NCI-H1930 (cell line): Measurements from ENCODE around the gene CACNA2D2.

ENCODE experiments used
- DNase-seq, 2 experiments: peaks; one replicate each; lab custom pipeline; 2025; lab: John Stamatoyannopoulos, UW

CACNA2D2 gene

DNA sequence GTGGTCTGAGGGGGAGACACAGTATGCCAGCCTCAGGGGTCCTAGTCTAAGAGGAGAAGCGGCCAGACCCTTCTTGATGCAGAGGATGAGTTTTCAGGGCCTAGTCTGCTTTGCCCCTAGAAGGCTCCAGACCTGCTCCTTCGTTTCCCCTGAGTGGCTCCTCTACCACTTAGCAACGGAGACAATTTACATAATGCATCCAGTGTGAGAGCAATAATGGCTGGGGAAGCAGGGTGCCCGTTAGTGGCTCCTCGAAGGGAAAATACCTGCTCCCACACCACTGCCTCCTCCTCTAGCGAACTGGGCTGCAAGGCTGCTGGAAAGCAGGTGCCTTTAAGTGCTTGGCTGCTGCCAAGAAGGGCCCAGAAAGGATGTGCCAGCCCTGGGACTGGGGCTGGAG, 38.9 kb downstream of the CACNA2D2 start:
- DNase-seq: no peak

DNA sequence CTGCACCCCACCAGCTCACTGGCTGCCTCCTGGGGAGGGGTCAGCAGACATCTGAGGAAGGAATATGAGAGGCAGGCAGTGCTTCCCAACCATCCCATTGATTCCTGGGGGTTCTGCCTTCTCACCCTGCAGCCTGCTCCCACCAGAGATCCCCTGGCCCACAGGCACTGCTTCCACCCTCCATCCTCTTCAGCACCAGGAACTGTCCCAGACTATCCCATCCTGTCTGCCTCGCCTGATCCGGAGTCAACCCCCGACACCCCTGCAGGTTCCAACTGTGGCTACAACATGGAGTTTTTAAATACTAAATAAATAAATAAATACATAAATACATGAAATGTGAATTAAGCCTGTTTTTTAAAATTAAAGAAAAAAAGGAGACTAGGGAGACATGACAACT, 43.6 kb downstream of the CACNA2D2 start:
- DNase-seq: no peak

GRCh38 chr3:50457988-50458387, 45.4 kb downstream of the CACNA2D2 start:
- no peak for DNase-seq

- no peak for DNase-seq
Observed at GRCh38 chr3:50455161-50456018, 48.0 kb downstream of the CACNA2D2 start.

GRCh38 chr3:50454481-50455070, 48.9 kb downstream of the CACNA2D2 start:
- no peak for DNase-seq

GRCh38 chr3:50453907-50454306, 49.5 kb downstream of the CACNA2D2 start:
- no peak for DNase-seq

DNA sequence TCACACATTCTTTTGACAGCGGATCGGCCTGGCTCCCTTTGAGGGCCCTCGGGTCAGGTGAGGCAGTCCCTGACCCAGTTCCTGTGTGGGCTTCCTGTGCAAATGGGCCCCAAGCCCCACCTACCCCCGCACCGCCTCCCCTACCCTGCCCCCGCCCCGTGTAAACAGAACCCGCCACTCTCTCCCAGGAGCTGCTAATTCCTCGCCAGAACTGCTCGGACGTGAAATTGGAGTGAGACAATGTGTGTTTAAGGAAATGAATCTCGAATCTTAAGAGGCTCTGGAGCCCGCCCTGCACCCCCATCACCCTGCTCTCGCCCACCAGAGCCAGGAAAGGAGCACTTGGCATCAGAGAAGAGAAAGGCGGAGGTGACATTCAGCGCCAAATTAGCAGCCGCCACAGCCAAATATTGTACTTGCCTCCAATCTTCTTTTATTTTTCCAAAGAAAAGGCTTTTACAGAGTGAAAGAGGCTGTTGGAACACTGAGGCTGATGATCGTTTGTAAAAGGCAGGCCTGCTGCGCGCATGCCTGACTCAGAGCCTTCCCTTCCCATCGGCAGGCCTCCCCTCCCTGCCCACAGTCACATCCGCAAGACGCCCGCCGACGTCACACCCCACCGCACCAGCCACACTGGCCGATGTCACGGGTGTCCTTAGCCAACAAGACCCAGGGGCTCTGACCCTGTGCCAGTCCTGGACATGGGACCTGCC, 53.1 kb downstream of the CACNA2D2 start:
- DNase-seq: no peak

DNA sequence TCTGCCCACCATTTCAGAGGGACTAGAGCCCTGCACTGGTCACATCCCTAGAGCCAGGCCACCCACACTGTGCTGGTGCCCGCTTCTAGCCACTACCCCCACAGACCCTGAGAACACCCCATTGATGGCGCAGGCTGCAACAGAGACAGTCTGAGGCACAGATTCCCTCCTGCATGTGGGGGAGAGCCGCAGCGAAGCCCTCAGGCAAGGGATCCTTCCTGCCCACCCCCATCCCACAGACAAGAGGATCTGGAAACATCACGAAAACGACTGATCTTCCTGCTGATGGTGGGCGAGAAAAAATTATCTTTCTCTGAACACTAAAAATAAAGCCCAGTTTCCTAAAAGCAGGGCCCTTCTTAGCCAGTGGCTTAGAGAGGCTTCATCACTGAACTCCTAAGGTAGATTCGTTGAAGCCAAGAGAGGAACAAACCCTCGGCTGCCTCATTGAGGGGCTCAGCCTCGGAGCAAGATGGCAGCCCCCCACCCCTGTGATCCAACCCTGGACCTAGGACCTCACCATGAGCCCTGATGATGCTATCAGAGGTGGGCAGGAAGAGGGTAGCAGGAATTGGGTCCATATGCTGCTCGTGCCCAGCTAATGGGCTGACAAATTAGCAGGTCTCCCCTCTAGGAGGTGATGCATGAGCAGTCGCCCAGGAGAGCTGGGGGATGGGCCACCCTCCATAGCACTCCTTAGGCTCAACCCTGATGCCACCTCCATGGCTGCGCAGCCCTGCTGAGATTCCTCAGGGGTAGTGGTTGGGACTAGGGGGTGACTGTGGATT, 54.5 kb downstream of the CACNA2D2 start:
- no peak for DNase-seq

DNA sequence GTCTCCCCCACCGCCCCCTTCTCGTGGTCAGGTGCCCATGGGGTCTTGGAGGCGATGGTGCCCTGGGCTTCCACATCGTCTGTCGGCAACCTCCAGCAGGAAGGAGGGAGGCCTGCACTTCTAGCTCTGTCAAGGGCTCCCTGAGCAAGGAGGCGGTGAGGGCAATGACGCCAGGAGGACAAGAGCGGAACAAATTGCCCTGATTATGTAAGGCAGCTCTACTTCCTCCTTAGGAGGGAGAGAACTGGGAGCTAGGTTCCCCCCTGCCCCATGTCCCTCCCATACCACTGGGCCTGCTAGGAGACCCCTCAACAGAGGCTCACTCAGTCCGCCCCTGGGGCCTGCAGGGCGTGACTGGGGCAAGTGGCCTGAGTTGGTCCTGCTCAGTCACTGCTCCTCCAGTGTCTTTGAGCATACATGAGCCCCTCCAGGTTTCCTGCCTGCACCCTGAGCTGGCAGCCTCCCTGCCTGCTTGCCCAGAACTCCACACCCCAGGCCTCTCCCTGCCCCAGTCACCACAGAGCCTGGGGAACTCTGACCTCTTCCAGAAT, 56.1 kb downstream of the CACNA2D2 start:
- DNase-seq: no peak

DNA sequence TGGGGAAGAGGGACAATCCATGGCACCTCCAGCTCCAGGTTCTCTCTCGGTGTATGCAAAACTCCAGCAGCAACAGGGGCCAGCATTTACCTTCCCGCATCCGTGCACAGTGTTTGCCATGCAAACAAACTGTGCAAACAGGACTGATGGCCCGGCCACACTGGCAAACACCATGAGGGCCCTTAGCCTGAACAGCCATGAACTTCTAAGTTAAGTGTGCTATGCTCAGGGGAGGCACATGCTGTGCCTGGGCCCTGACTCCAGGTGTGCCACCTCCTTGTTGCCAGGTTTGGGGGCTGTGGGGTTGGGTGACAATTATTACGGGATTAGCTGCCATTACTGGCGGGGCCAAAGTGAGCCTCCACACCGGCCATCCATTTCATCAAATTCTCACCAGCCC, 57.5 kb downstream of the CACNA2D2 start:
- peak in 1 of 2 experiments; percentile 11 for DNase-seq

DNA sequence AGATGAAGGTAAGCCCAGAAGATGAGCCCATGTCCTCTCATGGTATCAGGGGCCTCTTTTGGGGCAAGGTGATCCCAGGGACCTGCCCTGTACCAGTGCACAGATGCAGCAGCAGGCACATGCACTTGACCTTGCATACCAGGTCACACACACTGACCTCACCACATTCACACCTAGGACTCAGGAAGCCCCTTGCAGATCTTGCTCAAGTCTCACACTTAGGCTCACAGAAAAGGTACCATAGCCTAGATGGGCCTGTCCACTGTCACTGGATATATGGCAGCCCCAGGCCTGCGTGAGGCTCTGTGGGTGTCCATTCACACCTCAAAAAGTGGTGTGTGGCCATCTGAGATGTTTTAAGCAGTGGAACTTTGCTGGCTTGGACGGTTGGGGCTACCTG, 58.7 kb downstream of the CACNA2D2 start:
- no peak for DNase-seq

GRCh38 chr3:50444213-50444612, 59.2 kb downstream of the CACNA2D2 start:
- no peak for DNase-seq

DNA sequence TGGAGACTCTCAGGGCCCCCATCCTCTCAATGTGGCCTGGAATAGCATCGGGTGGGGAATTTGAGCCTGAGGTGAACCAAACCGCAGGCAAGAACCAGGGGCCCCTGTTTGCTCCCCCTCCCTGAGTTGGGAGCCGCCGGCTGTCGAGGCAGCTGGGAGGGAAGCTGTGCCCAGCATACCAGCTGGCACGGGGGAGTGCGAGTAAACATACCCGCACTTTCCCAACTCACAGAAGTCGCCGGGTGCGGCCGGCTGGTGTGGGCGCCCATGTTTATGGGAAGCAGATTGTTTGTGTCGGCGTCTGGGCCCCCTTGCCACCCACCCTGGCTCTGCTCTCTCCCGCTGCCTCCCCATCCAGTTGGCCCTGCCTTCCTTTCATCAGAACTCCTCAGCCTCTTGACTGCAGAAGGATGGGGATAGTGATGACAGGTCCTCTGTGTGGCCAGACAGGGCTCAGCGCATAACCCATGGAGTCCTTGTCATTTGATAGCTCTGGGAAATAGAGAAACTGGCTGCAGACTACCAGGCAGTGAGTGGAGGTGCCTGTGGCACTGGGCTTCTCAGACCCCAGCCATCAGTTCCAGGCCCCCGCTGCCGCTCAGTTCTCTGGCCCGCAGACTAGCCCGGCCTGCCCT, 60.4 kb downstream of the CACNA2D2 start:
- no peak for DNase-seq

GRCh38 chr3:50441424-50442217, 61.8 kb downstream of the CACNA2D2 start:
- no peak for DNase-seq

DNA sequence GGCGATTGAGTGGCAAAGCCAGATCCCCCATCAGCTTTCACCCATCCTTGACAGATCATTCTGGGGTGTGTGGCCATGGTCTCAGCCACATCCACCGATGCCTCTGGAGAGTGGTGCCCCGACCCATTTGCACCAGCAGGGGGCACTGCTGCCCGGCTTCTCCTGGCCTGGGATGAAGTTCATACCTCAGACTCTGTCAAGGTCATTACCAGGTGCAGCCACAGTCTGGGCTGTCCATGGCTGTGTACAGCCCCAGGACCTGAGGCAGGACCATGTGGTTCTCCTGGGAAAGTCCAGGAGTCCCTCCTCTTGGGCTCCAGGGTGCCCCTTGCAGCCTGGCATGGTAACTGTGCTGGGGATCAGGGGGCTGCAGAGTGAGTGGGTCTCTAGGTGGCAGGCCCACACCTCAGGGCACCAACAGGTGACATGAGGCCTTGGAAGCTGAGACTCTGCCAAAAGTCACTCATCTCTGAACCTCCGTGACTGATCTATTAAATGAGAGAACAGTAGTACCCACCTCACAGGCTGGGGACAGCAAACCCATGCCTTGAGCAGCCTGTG, 67.2 kb downstream of the CACNA2D2 start:
- peak; percentile 10 to 28 for DNase-seq

DNA sequence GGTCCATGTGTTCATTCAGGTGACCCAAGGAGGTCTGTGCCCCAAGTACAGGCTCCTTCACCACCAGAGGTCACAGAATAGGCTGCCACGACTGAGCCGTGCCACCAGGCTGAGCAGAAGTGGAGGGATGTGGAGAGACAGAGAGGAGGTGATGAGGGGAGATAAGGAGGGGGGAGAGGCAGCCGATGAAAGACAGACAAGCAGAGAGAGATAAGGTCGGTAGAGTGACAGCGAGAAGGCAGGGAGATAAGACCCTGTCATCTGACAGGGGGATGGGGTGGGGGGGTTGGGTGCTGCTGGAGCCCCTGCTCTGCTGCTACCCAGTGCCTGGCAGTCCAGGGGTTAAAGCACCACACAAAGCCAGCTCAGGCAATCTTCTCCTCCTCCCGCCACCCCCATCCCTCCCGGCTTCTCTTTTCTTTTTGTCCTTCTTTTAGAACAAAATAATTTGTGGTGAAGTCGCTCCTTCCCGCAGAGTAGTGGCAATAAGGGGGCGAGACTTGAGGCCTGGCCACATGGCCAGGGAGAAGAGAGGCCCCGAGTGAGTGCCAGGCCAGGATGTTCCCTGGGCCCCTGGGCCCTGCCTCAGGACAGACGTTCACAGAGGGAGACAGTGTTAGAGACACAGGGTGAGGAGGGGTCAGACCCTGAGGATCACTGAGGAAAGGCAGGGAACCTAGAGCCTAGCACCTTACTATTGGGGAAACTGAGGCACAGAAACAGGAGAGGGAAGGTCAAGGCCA, 67.9 kb downstream of the CACNA2D2 start:
- no peak for DNase-seq

DNA sequence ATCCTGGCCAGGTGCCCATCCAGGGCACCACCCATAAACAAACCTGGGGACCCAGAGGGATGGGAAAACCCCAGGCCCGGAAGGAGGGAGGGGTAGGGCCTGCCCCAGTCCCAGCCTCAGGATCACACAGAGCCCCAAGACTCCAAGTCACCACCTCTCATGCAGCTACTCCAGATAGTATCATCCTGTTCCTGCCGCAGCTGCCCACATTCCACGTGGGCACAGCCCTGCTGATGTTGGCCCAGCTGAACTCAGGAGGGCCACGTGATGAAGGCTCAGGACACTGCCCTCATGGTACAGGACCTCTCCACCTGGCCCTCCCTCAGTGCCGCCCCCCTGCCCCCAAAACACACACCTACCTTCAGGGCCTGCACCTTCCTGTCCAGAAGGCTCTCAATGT, 69.5 kb downstream of the CACNA2D2 start:
- no peak for DNase-seq

DNA sequence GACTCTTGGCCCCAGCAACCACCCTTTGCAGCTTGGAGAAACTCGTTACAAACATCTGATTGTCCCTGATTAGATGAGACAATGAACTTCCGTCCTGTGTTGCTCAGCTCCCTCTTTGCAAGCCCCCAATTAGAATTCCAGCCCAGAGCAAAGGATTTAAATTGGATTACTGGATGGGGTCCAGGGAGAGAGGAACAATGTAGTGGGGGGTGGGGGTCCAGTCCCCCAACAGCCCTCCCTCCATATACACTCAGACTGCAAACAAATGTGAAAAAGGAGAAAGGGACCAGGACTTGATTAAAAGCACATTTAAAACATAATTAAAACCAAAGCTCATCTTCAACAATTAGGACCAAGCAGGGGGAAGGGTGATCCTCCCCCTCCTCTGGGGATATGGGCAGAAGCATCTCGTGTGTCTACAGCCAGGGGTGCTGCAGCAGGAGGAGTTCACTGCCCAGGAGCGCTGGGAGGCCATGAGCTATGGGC, 72.4 kb downstream of the CACNA2D2 start:
- DNase-seq: no peak

GRCh38 chr3:50430191-50430590, 73.2 kb downstream of the CACNA2D2 start:
- no peak for DNase-seq
